SK-N-MC (cell line): ENCODE results near the gene OTULIN.

Experiments
- DNase-seq: peaks from one replicate; pipeline ENCODE4 v3.0.0-alpha.2; 2011; ENCODE audit warnings: low read depth, low spot score
- H3K27ac ChIP-seq: fragments of 200-600 bp; sonication (generic); 2 replicates; pipeline ENCODE4 v1.5.1; 2016; ENCODE audit warnings: mixed run types
- H3K36me3 ChIP-seq: fragments of 200-600 bp; sonication (generic); 2 replicates; pipeline ENCODE4 v1.6.1; 2017; ENCODE audit warnings: antibody characterized with exemption, low read length, mixed read lengths; ENCODE audit not compliant: insufficient read depth
- H3K4me3 ChIP-seq: fragments of 200-600 bp; sonication (generic); 2 replicates; pipeline ENCODE4 v1.5.1; 2016
- H3K9ac ChIP-seq: fragments of 200-600 bp; sonication (generic); 2 replicates; pipeline ENCODE4 v1.8.0; 2017; ENCODE audit warnings: mixed run types, mixed read lengths; ENCODE audit not compliant: insufficient read length
- H3K9me3 ChIP-seq: fragments of 200-600 bp; sonication (generic); 2 replicates; pipeline ENCODE4 v1.6.1; 2017; ENCODE audit warnings: low read depth, mild to moderate bottlenecking, antibody characterized with exemption, low read length, moderate library complexity, mixed read lengths
- EZH2 ChIP-seq: fragments of 200-600 bp; sonication (generic); IDR thresholded peaks from one replicate; pipeline ENCODE4 v1.6.1; 2017; ENCODE audit warnings: antibody characterized with exemption
- FOXP2 ChIP-seq: optimal IDR thresholded peaks from 2 replicates; pipeline ENCODE3; 2011; ENCODE audit warnings: mild to moderate bottlenecking, moderate library complexity; ENCODE audit not compliant: insufficient read depth; ENCODE audit errors: extremely low read length, control extremely low read depth
- POLR2AphosphoS5 ChIP-seq: IDR thresholded peaks from 2 replicates; pipeline ENCODE4 v1.6.1; 2012; ENCODE audit warnings: mild to moderate bottlenecking, low read depth, low read length, borderline replicate concordance

The OTULIN gene

GRCh38 chr5:14679595-14679994, 15.1 kb downstream of the OTULIN start:
- no peak overlapping the region for H3K27ac ChIP-seq
- no peak for DNase-seq
- no peak for TF ChIP-seq EZH2
- no peak for TF ChIP-seq FOXP2
- no peak for TF ChIP-seq POLR2AphosphoS5
- H3K9ac ChIP-seq, result no peak overlapping the region
- H3K4me3 ChIP-seq, result no peak overlapping the region
- H3K36me3 ChIP-seq, result peaks cover 17% of the 10 kb centered on the region
- H3K9me3 ChIP-seq, result no peaks in the 10 kb centered on the region

- Histone ChIP-seq H3K27ac (no peak overlapping the region), H3K4me3 (no peak overlapping the region), H3K9me3 (no peaks in the 10 kb centered on the region), H3K9ac (no peak overlapping the region), H3K36me3 (peaks cover 17% of the 10 kb centered on the region)
- no peak for DNase-seq
- no peak for TF ChIP-seq FOXP2
- TF ChIP-seq POLR2AphosphoS5, result no peak
- TF ChIP-seq EZH2, result no peak
Measured at GRCh38 chr5:14681236-14681752, 16.8 kb downstream of the OTULIN start.

- Histone ChIP-seq H3K36me3 (peaks cover 28% of the 10 kb centered on the region), H3K4me3 (no peak overlapping the region), H3K9me3 (no peaks in the 10 kb centered on the region), H3K27ac (no peak overlapping the region), H3K9ac (no peak overlapping the region)
- no peak for DNase-seq
- TF ChIP-seq FOXP2, result no peak
- TF ChIP-seq EZH2, result no peak
- no peak for TF ChIP-seq POLR2AphosphoS5
Measured at GRCh38 chr5:14683906-14684455, 19.5 kb downstream of the OTULIN start.

GRCh38 chr5:14684757-14685156, 20.2 kb downstream of the OTULIN start:
- Histone ChIP-seq H3K36me3 (peaks cover 33% of the 10 kb centered on the region), H3K9ac (no peak overlapping the region), H3K9me3 (no peaks in the 10 kb centered on the region), H3K27ac (no peak overlapping the region), H3K4me3 (no peak overlapping the region)
- TF ChIP-seq FOXP2 (no peak), EZH2 (no peak), POLR2AphosphoS5 (no peak)
- no peak for DNase-seq

- peaks cover 37% of the 10 kb centered on the region for H3K36me3 ChIP-seq
Measured at GRCh38 chr5:14685757-14686156, 21.2 kb downstream of the OTULIN start.

GRCh38 chr5:14686517-14686916, 22.0 kb downstream of the OTULIN start:
- Histone ChIP-seq H3K36me3 (peaks cover 34% of the 10 kb centered on the region), H3K27ac (no peak overlapping the region), H3K9ac (no peak overlapping the region), H3K4me3 (no peak overlapping the region), H3K9me3 (no peaks in the 10 kb centered on the region)
- TF ChIP-seq POLR2AphosphoS5, result no peak
- TF ChIP-seq FOXP2, result no peak
- no peak for TF ChIP-seq EZH2
- no peak for DNase-seq

More at GRCh38 chr5:14685757-14686156, 21.2 kb downstream of the OTULIN start:
- DNase-seq, result no peak
- Histone ChIP-seq H3K9me3 (no peaks in the 10 kb centered on the region), H3K4me3 (no peak overlapping the region), H3K27ac (no peak overlapping the region), H3K9ac (no peak overlapping the region)
- no peak for TF ChIP-seq POLR2AphosphoS5
- TF ChIP-seq FOXP2, result no peak
- TF ChIP-seq EZH2, result no peak

- no peak overlapping the region for H3K9ac ChIP-seq
- H3K27ac ChIP-seq, result no peak overlapping the region
- peaks cover 39% of the 10 kb centered on the region for H3K36me3 ChIP-seq
- H3K9me3 ChIP-seq, result no peaks in the 10 kb centered on the region
- no peak for TF ChIP-seq FOXP2
- no peak for TF ChIP-seq POLR2AphosphoS5
- no peak for TF ChIP-seq EZH2
- no peak overlapping the region for H3K4me3 ChIP-seq
- DNase-seq, result no peak
Measured at GRCh38 chr5:14687023-14687665, 22.6 kb downstream of the OTULIN start.

GRCh38 chr5:14693070-14693469, 28.6 kb downstream of the OTULIN start:
- no peak overlapping the region for H3K27ac ChIP-seq
- DNase-seq, result no peak
- no peaks in the 10 kb centered on the region for H3K9me3 ChIP-seq
- TF ChIP-seq FOXP2 (no peak), EZH2 (no peak), POLR2AphosphoS5 (no peak)
- H3K9ac ChIP-seq, result no peak overlapping the region
- H3K36me3 ChIP-seq, result peaks cover 47% of the 10 kb centered on the region
- H3K4me3 ChIP-seq, result no peak overlapping the region
